C4-2B (cell line): ENCODE results near the gene ERCC2.

Experiments used
- ZFX ChIP-seq: fragments of 450-650 bp; IDR thresholded peaks from 2 replicates; pipeline ENCODE4 v1.6.1; 2017
- TF ChIP-seq, protein P1 (sequence below): fragments of 450-650 bp; conservative IDR thresholded peaks from 2 replicates; pipeline ENCODE4 v1.5.1; 2017; ENCODE audit warnings: mild to moderate bottlenecking

DNA sequence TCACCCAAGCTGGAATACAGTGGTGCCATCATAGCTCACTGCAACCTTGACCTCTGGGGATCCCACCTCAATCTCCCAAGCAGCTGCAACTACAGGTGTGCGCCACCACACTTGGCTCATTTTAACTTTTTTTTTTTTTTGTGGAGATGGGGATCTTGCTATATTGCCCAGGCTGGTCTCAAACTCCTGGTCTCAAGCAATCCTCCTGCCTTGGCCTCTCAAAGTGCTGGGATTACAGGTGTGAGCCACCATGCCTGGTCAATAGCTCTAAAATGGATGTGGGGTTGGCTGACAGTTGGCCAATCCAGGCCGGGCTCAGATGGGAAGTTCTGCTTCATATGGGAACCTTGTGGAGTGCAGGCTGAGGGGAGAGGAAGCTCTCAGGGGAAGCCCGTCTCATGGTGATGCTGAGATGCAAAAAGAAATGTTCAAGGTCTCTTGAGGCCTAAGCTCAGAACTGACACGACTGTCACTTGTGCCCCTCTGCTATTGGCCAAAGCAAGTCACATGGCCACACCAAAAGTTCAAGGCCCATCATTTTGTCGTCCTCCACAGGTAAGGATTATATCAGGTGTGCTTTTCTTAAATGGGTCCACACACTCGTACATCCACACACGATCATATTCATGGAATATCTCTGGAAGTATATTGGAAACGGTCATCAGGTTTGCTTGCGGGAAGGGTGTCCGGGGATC, 36.6 kb downstream of the ERCC2 start:
- TF ChIP-seq, protein P1, sequence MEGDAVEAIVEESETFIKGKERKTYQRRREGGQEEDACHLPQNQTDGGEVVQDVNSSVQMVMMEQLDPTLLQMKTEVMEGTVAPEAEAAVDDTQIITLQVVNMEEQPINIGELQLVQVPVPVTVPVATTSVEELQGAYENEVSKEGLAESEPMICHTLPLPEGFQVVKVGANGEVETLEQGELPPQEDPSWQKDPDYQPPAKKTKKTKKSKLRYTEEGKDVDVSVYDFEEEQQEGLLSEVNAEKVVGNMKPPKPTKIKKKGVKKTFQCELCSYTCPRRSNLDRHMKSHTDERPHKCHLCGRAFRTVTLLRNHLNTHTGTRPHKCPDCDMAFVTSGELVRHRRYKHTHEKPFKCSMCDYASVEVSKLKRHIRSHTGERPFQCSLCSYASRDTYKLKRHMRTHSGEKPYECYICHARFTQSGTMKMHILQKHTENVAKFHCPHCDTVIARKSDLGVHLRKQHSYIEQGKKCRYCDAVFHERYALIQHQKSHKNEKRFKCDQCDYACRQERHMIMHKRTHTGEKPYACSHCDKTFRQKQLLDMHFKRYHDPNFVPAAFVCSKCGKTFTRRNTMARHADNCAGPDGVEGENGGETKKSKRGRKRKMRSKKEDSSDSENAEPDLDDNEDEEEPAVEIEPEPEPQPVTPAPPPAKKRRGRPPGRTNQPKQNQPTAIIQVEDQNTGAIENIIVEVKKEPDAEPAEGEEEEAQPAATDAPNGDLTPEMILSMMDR = no peak
- no peak for TF ChIP-seq ZFX
